HG03460 (cell line): ENCODE results near the gene NPEPL1.
"Not testable (repeated sequence)": the region's sequence is repeated elsewhere in the genome, so short reads cannot be mapped to it uniquely, and the experiment has no call there.

ENCODE experiments used
- ATAC-seq: cut with Tn5 transposase; IDR thresholded peaks from one replicate; pipeline ENCODE4 v1.9.1; 2021; ENCODE audit not compliant: unreplicated experiment

The NPEPL1 gene

GRCh38 chr20:58737198-58737597 is 44.6 kb downstream of the NPEPL1 start:
- no peak for ATAC-seq

DNA sequence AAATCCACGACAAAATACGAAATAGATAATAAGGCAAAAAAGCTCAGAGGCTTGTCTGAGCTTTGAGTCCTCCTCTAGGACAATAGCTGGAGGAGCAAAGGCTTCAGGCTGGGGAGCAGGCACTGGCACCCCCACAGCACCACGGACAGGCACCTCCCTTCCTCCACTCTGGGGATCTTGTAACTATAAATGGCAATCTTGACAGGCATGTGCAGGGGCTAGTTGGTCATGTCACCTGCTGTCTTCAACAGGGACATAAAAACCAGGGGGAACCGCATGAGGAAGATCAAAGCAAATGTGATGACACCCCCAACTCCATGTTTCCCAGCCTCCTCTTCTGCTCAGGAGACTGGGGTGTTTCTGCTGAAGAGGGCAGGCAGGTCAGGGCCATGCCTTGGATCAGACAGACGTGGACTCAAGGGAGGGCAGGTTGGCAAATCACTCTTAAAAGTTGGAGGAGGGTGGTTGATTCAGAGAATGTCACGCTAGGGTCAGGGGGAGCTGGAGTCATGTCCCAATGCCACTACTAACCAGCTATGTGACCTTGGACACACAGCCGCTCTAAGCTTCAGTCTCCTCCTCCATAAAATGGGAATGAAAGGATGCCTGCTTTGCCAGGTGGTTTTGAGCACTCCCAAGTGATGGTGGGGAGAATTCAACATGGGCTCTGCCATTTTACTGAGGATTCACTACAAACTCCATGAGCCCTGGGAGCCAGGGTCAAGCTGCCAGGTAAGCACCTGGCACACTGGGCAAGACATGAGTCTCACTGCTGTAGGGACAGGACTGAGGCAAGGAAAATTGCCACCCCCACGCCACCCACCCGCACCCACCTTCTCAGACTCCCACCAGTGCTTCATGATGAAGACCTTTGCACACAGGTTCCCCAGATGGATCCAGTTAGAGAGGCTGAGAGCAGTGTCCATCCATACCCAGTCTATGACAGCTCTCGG is 48.0 kb downstream of the NPEPL1 start:
- no peak for ATAC-seq

DNA sequence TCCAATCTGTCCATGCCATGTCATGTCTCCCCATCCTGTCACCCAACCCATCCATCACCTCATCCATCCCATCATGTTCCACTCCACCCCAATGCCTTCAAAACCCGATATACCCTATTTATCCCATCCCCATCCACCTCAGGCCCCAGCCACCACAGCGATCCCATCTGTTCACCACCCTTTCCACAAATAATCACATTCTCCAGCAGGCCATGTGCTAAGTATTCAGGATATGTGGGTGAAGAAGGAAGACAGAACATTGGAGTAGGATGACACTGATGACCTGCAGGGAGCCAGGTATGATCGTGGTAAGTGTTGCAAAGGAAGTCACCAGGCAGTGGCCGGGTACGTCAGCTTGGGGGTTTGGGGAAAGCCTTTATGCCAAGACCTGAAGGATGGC is 48.8 kb downstream of the NPEPL1 start:
- no peak for ATAC-seq

- no peak for ATAC-seq
Observed at GRCh38 chr20:58742668-58743566, 50.3 kb downstream of the NPEPL1 start.

DNA sequence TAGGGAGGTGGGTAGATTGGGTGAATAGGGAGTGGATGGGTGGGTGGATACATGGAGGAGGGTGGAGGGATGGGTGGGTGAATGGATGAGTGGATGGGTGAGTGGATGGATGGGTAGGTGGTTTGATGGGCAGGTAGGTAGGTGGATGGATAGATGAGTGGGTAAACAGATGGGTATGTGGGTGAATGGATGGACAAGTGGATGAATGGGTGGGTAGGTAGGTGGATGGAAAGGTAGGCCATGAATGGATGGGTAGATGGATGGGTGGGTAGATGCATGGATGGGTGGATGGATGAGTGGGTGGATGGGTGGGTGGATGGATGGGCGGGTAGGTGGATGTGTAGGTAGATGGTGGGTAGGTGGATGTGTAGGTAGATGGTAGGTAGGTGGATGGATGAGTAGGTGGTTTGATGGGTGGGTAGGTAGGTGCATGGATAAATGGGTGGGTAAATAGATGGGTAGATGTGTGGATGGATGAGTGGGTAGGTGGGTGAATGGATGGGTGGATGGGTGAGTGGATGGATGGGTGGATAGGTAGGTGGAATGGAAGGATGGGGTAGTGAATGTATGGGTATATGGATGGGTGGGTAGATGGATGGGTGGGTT is 51.4 kb downstream of the NPEPL1 start:
- no peak for ATAC-seq

- no peak for ATAC-seq
Observed at GRCh38 chr20:58744836-58745235, 52.2 kb downstream of the NPEPL1 start.

GRCh38 chr20:58745391-58745790 is 52.8 kb downstream of the NPEPL1 start:
- ATAC-seq, result no peak

DNA sequence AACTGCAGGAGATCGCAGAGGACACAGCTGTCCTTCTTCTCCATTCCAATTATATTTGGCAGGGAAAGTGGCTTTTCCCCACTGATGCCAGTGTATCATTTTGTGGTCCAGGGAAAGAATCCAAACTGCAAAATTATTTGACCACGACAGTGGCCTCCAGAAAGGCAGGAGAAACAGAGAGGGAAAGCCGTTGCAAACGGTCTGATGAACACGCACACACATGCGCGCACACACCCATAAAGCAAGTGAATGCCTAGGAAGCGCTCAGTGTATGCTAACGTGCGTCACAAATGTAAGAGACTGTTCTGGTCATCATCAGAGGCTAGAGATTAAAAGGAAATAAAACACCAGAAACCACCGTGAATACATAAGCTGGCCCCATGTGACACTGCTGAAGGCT is 54.0 kb downstream of the NPEPL1 start:
- no peak for ATAC-seq

- no peak for ATAC-seq
Observed at GRCh38 chr20:58747211-58747610, 54.6 kb downstream of the NPEPL1 start.

DNA sequence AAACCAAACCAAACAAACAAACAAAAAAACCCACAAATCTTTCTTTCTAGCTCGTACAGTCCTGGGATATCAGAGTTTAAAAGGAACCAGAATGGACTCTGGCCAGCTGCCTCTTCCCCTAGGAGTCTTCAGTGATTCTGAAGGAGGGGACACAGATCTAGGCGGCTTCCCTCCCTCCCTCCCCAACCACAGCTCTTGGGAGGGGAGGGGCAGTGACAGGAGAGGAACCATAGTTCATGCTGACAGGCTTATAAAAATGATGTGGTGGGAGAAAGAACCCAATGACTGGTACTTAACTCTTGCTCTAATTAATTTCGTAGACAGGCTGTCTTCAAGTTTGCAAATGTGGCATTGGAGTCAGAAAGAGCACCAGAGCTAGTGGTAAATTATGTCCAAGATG is 56.0 kb downstream of the NPEPL1 start:
- no peak for ATAC-seq

- ATAC-seq, result no peak
Observed at GRCh38 chr20:58749098-58749769, 56.6 kb downstream of the NPEPL1 start.

DNA sequence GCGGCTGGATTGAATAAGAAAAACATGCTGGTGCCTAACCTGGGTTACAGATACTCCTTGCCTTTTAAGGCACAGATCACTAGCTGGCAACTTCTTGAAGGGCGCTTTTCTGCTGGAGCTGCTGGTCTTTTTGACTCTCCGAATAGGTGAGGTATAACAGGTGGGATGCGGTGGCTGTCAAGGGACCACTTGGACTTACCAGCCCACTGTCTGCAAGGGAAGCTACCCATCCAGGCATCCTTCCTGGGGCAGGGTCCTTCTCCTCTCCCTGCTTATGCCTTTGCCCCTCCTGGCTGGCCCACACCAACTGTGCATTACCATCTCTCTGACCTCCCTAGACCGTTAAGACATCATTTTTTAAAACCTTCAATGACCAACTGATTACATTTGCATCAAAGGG is 57.4 kb downstream of the NPEPL1 start:
- no peak for ATAC-seq

DNA sequence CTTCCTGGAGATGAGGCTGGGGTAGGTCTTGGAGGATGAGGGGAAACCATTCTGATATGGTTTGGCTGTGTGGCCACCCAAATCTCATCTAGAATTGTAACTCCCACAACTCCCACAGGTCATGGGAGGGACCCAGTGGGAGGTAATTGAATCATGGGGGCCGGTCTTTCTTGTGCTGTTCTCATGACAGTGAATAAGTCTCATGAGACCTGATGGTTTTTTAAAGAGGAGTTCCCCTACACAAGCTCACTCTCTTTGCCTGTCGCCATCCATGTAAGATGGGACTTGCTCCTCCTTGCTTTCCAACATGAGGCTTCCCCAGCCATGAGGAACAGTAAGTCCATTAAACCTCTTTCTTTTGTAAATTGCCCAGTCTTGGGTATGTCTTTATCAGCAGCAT is 58.1 kb downstream of the NPEPL1 start:
- ATAC-seq, result not testable (repeated sequence)

- ATAC-seq, result no peak
Observed at GRCh38 chr20:58751979-58752378, 59.4 kb downstream of the NPEPL1 start.

DNA sequence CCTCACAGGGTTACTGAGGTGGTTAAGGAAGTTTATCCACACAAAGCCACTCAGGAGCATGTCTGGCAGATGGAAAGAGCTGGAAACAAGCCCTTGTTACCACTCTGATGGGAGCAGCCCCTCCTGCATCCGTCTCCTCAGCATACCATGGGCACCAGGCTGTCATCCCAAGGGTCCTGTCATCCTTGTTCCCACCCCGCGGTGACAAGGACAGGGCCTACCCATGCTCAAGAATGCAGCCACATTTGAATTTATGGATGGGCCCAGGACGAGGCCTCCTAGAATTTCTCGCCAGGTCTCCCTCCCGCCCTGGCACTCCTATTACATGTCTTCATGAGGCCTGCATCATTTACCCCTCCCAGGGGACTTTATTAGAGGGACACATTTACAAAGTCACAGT is 60.0 kb downstream of the NPEPL1 start:
- ATAC-seq, result no peak

- no peak for ATAC-seq
Observed at GRCh38 chr20:58753267-58753921, 60.8 kb downstream of the NPEPL1 start.

GRCh38 chr20:58753922-58754551 is 61.4 kb downstream of the NPEPL1 start:
- ATAC-seq, result no peak

DNA sequence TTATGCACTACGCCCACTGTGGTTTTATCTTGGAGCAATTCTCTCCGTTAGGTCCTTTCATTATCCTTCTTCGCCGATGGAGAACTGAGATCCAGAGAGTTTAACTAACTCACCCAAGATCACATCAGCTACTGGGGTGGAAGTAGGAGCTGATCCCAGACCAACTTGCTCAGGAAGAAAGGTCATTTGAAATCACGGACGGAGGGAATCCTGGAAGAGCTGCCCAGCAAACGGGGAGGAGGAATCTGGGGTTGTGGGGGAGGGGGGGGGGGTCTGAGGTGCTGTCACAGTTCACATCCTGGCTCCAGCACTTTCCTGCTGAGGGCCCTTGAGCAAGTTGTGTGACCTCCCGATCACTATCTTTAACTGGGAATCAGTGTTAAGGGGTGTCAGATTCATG is 62.0 kb downstream of the NPEPL1 start:
- ATAC-seq, result no peak

DNA sequence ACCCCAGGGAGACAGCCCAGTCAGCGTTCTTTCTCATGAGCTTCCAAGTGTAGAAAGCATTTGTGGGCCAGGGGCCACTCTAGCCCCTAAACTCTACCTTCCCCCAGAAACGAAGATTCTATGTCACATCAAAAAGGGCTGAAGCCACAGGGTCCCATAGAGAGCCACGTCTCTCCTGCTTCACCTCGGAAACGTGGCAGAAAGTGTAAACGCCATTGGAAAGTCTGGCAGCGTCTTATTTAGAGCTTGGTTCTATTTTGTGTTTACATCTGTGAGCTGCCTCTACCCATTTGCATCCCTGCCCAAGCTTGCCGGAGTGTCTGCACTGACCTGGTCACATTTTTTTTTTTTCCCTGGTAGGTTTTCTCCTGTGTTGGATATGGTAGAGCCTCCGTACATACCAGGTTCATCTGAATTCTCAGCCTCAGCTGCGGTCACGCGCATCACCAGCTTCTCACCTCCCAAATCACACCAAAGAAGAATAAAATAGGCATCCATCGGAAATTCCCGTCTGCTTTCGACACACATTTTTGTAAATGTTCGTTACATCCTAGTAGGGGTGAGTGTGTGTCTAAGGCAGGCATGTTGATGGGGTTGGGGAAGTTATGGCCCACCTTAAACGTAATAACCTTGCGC is 62.6 kb downstream of the NPEPL1 start:
- ATAC-seq, result no peak
